IPS-15b (cell line): Measurements from ENCODE around the gene FBXO39.

Experiments used
- H3K27me3 ChIP-seq: one replicate; pipeline ENCODE4 v1.6.1; 2013; ENCODE audit warnings: low read length; ENCODE audit not compliant: control insufficient read depth, insufficient read depth
- H3K36me3 ChIP-seq: one replicate; pipeline ENCODE4 v1.6.1; 2013; ENCODE audit warnings: low read length; ENCODE audit not compliant: control insufficient read depth, insufficient read depth
- H3K4me1 ChIP-seq: one replicate; pipeline ENCODE4 v1.6.1; 2013; ENCODE audit warnings: mild to moderate bottlenecking, low read length; ENCODE audit not compliant: control insufficient read depth, insufficient read depth
- H3K4me3 ChIP-seq: one replicate; pipeline ENCODE4 v1.5.1; 2013; ENCODE audit warnings: low read depth, low read length
- H3K9ac ChIP-seq: one replicate; pipeline ENCODE4 v1.6.1; 2013; ENCODE audit warnings: low read depth, mild to moderate bottlenecking, low read length
- H3K9me3 ChIP-seq: one replicate; pipeline ENCODE4 v1.6.1; 2013; ENCODE audit warnings: mild to moderate bottlenecking, low read length; ENCODE audit not compliant: control insufficient read depth, insufficient read depth

FBXO39 gene

GRCh38 chr17:6830383-6830986 lies 54.5 kb downstream of the FBXO39 start:
- Histone ChIP-seq H3K9me3 (no peaks in the 10 kb centered on the region), H3K36me3 (no peaks in the 10 kb centered on the region), H3K4me3 (no peak overlapping the region), H3K4me1 (no peaks in the 10 kb centered on the region), H3K9ac (no peak overlapping the region), H3K27me3 (peaks cover 19% of the 10 kb centered on the region)

- no peaks in the 10 kb centered on the region for H3K9me3 ChIP-seq
- H3K9ac ChIP-seq, result no peak within 1 kb of the TSS
- no peaks in the 10 kb centered on the region for H3K36me3 ChIP-seq
- H3K4me3 ChIP-seq, result peak within 1 kb of the TSS; percentile 60
- H3K27me3 ChIP-seq, result peaks cover 23% of the 10 kb centered on the region
- H3K4me1 ChIP-seq, result no peaks in the 10 kb centered on the region
Measured at GRCh38 chr17:6831661-6832263, 55.7 kb downstream of the FBXO39 start, which contains the start of gene TEKT1. TEKT1 (minus strand) TSS chr17:6831729; CDS start chr17:6830376, 1,353 bp downstream.
